ENCODE data around the gene RSPH3. TPM values are rescaled to one million over a fixed set of nuclear protein-coding genes. Genes with fewer than 3 reads are reported as not detected.

The RSPH3 gene
- polyA plus RNA-seq, 1 donor (not counting 4 experiments of a cell fraction or from before 2014, with no cell fraction given), result 4.4 TPM

DNA sequence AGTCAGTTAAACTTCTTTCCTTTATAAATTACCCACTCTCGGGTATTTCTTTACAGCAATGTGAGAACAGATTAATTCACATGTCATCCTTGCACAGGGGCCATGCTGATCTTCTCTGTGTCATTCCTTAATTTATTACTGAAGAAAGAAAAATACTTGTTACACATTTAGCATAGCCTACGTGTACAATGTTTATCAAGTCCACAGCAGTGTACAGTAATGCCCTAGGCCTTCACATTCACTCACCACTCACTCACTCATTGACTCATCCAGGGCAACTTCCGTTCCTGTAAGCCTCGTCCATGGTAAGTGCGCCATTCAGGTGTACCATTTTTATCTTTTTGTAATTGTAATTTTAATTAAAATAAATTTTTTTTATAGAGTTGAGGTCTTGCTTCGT lies 73.6 kb downstream of the RSPH3 start:
- Histone ChIP-seq H3K4me2 (ENCODE audit: control insufficient read depth, extremely low read depth, insufficient read depth, low read depth, low read length) (peak overlapping the region; percentile 22), H3K4me1 (ENCODE audit: control insufficient read depth, extremely low read depth, insufficient read depth, low read length) (peaks cover 3% of the 10 kb centered on the region), H3K9me3 (ENCODE audit: control insufficient read depth, low read depth, low read length) (no peaks in the 10 kb centered on the region), H3K27ac (ENCODE audit: control insufficient read depth, insufficient read depth, low read length) (peak overlapping the region; percentile 74), H3K27me3 (ENCODE audit: control insufficient read depth, extremely low read depth, insufficient read depth, low read length) (no peaks in the 10 kb centered on the region), H3K36me3 (ENCODE audit: control insufficient read depth in 2 of 2, extremely low read depth in 1 of 2, insufficient read depth in 2 of 2, low read length in 2 of 2) (no peaks in the 10 kb centered on the region), H2AFZ (ENCODE audit: control insufficient read depth, low read length) (peak overlapping the region; percentile 26), H3K9me1 (ENCODE audit: control insufficient read depth, extremely low read depth, insufficient read depth, low read length) (no peaks in the 10 kb centered on the region), H3K79me2 (ENCODE audit: control insufficient read depth, insufficient read depth, low read length) (no peaks in the 10 kb centered on the region), H4K20me1 (ENCODE audit: control insufficient read depth, extremely low read depth, insufficient read depth, low read length) (no peaks in the 10 kb centered on the region), H3K4me3 (ENCODE audit: control insufficient read depth in 2 of 3, extremely low read depth in 1 of 3, insufficient read depth in 2 of 3, low read depth in 1 of 3, low read length in 3 of 3) (no peak overlapping the region), H3K9ac (ENCODE audit: control insufficient read depth, extremely low read depth, insufficient read depth, low read length) (peak overlapping the region; percentile 28)
- FAIRE-seq (peak; percentile 85), DNase-seq (ENCODE audit: low read depth, low spot score) (peak; percentile 52)
- dilution Hi-C loops (cut with MboI; ENCODE audit: extremely low pct_ligation_motif_present, low sequenced_read_pairs), result no loop called here
- TF ChIP-seq, protein P1, sequence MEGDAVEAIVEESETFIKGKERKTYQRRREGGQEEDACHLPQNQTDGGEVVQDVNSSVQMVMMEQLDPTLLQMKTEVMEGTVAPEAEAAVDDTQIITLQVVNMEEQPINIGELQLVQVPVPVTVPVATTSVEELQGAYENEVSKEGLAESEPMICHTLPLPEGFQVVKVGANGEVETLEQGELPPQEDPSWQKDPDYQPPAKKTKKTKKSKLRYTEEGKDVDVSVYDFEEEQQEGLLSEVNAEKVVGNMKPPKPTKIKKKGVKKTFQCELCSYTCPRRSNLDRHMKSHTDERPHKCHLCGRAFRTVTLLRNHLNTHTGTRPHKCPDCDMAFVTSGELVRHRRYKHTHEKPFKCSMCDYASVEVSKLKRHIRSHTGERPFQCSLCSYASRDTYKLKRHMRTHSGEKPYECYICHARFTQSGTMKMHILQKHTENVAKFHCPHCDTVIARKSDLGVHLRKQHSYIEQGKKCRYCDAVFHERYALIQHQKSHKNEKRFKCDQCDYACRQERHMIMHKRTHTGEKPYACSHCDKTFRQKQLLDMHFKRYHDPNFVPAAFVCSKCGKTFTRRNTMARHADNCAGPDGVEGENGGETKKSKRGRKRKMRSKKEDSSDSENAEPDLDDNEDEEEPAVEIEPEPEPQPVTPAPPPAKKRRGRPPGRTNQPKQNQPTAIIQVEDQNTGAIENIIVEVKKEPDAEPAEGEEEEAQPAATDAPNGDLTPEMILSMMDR (optimal IDR thresholded peaks at IDR 0.05 in 1 of 3, IDR thresholded peaks at IDR 0.05 in 1 of 3, conservative IDR thresholded peaks at IDR 0.05 in 1 of 3; ENCODE audit: extremely low read depth in 1 of 3, insufficient read depth in 2 of 3, low read length in 3 of 3), result no peak
- TF ChIP-seq EZH2 (IDR thresholded peaks at IDR 0.05; ENCODE audit: low read length), result no peak

DNA sequence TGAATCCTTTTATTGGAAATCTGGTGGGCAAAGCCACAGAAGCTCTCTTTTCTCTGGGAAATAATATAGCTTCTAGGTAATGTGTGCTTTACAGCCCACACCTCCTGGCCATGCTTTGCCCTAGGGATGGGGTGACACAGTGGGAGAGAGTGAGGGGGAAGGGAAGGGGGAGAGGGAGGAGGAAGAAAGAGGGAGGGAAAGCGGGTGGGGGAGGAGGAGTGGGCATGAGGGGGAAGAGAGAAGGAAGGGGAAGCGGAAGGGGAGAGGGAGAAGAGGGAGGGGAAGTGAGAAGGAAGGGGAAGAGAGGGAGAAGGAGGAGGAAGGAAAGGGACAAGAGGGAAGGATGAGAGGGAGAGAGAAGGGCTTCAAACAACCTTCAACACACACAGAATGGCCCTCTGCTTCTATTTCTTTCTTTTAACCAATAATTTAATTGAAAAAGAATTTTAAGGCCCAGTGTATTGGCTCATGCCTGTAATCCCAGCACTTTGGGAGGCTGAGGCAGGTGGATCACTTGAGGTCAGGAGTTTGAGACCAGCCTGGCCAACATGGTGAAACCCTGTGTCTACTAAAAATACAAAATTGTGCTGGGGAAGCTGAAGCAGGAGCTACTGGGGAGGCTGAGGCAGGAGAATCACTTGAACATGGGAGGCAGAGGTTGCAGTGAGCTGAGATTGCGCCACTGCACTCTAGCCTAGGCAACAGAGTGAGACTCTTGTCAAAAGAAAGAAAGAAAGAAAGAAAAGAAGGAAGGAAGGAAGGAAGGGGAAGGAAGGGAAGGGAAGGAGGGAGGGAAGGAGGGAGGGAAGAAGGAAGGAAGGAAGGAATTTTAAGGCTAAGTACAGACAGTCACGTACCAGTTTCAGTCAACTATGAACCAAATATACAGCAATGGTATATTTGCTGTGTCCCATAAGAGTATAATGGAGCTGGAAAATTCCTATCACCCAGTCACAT lies 75.2 kb downstream of the RSPH3 start:
- FAIRE-seq, result no peak
- no peaks in the 10 kb centered on the region for H3K36me3 ChIP-seq (ENCODE audit: control insufficient read depth in 2 of 2, extremely low read depth in 1 of 2, insufficient read depth in 2 of 2, low read length in 2 of 2)

More for the DNA sequence above, 75.2 kb downstream of the RSPH3 start:
- no peak for DNase-seq (ENCODE audit: low read depth, low spot score)
- no peak for TF ChIP-seq EZH2 (IDR thresholded peaks at IDR 0.05; ENCODE audit: low read length)
- TF ChIP-seq, protein P1 (optimal IDR thresholded peaks at IDR 0.05 in 1 of 3, IDR thresholded peaks at IDR 0.05 in 1 of 3, conservative IDR thresholded peaks at IDR 0.05 in 1 of 3; ENCODE audit: extremely low read depth in 1 of 3, insufficient read depth in 2 of 3, low read length in 3 of 3), result no peak
- Histone ChIP-seq H3K4me1 (ENCODE audit: control insufficient read depth, extremely low read depth, insufficient read depth, low read length) (peaks cover 6% of the 10 kb centered on the region), H2AFZ (ENCODE audit: control insufficient read depth, low read length) (no peak overlapping the region), H3K9me1 (ENCODE audit: control insufficient read depth, extremely low read depth, insufficient read depth, low read length) (no peaks in the 10 kb centered on the region), H3K9me3 (ENCODE audit: control insufficient read depth, low read depth, low read length) (no peaks in the 10 kb centered on the region), H3K27me3 (ENCODE audit: control insufficient read depth, extremely low read depth, insufficient read depth, low read length) (no peaks in the 10 kb centered on the region), H3K27ac (ENCODE audit: control insufficient read depth, insufficient read depth, low read length) (no peak overlapping the region), H3K4me2 (ENCODE audit: control insufficient read depth, extremely low read depth, insufficient read depth, low read depth, low read length) (no peak overlapping the region), H3K4me3 (ENCODE audit: control insufficient read depth in 2 of 3, extremely low read depth in 1 of 3, insufficient read depth in 2 of 3, low read depth in 1 of 3, low read length in 3 of 3) (no peak overlapping the region), H4K20me1 (ENCODE audit: control insufficient read depth, extremely low read depth, insufficient read depth, low read length) (no peaks in the 10 kb centered on the region), H3K9ac (ENCODE audit: control insufficient read depth, extremely low read depth, insufficient read depth, low read length) (no peak overlapping the region), H3K79me2 (ENCODE audit: control insufficient read depth, insufficient read depth, low read length) (no peaks in the 10 kb centered on the region)
- dilution Hi-C loops (cut with MboI; ENCODE audit: extremely low pct_ligation_motif_present, low sequenced_read_pairs), result no loop called here

Measured in keratinocyte (primary cell).